HG03432 (cell line): ENCODE results near the gene MTHFSD.
"Not testable (repeated sequence)": the region's sequence is repeated elsewhere in the genome, so short reads cannot be mapped to it uniquely, and the experiment has no call there.

Experiments used
- ATAC-seq: cut with Tn5 transposase; IDR thresholded peaks from one replicate; pipeline ENCODE4 v1.9.1; 2021; ENCODE audit warnings: mild to moderate bottlenecking, moderate library complexity; ENCODE audit not compliant: unreplicated experiment

The MTHFSD gene

GRCh38 chr16:86554917-86555703 lies at the start of gene MTHFSD:
TSS of gene MTHFSD (minus strand) at chr16:86555235. CDS start at chr16:86555184, 51 bp downstream.
- ATAC-seq, result peak; percentile 82

DNA sequence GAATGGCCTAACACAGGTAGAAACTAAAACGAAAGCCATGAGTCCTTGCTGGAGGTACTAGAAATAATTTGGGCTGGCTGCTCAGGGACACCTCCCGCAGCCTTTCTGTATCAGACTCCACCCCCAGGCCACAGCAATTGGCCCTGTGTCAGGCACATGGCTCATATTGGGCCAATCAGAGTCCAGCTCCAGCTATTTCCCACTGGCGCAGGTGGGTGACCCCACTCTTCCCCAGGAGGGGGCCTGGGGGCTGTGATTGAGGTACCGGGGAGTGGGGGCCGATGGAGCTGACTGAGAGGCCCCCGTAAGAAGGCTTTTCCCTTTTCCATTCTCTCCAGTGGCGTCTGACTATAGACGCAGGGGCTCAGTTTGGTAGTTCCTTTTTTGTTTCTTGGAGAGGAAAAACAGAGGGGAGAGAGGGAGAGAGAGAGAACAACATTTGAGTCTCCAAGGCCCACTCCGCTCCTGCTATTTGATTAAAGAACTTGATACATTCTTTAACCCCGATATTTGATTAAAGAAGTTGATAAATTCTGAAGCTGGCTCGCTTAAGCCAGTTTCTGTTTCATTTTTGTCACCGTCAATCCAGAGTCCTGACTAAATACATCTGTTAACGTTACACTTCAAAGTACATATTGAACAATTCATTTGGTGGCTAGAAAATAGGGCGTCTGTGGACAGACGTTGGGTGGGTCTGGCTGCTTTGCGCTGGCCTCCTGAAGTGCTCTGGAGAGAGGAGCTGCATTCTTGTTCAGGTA lies 49.6 kb upstream of the MTHFSD start:
- ATAC-seq, result no peak

DNA sequence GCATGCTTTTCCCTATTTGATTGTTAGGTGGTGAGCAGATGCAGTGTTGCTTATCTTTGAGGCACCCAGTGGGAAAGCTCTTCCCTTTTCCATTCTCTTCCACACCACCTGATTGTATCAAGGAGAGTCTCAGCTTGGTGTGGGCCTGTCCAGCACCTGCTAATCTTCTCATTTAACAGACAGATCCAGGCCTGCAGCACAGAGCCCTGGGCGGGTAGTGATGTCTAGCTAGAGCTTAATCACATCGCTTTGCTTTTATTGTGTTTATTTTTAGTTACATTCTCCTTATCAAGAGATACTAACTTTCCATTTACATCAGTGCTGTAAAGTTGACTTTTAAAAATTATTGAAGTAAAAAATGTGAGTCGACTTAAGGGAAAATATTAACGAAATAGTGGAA lies 47.5 kb upstream of the MTHFSD start:
- ATAC-seq, result no peak

DNA sequence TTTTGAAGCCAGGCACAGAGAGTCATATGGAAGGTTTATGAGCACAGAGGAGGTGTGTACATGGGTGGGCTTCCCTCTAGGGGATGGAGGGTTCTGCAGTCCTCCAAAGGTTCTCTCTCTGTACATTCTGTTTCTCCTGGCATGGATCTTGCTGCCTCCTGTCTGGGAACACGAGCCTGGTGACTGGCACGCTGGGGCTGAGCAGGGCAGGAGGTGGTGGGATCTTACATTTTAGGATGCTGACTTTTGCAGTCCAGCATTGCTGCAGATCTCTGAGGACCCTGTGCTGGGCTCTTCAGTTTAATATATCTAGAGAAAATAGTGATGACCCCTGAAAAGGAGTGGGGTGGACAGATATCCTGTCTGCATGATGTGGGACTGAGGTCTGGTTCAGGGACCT lies 46.3 kb upstream of the MTHFSD start:
- no peak for ATAC-seq

- no peak for ATAC-seq
Measured at GRCh38 chr16:86598607-86599565, 43.9 kb upstream of the MTHFSD start.

DNA sequence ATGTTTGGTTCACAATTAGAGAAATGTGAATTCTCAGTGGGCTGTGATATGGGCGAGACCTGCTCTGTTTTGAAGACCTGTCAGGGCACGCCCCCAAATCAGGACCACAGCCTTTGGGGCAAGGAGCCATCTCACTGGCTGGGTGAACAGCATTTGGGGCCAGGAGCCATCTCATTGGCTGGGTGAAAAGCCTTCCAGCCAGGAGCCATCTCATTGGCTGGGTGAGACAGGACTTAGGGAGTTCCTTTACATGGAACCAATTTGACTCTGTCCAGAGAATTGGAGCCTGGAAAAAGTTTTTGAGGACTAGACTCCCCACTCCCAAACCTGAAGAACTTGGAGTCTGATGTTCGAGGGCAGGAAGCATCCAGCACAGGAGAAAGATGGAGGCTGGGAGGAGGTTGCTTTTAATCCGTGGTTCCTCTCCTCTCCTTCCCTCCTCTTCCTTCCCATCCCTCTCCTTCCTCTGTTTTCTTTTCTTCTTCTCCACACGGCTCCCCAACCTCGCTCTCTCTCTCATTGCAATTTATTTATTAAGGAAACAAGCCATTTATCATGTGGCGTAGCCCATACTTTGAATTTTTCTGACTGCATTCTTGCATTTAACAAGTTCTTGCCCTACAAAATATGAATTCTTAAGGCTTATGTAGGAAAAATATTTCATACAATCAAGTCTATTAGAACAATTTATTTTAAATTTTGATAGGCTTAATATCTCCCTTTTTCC lies 43.0 kb upstream of the MTHFSD start:
- ATAC-seq, result no peak

GRCh38 chr16:86597126-86597879 lies 42.3 kb upstream of the MTHFSD start:
- no peak for ATAC-seq

- ATAC-seq, result no peak
Measured at GRCh38 chr16:86595983-86596605, 41.1 kb upstream of the MTHFSD start.

- no peak for ATAC-seq
Measured at GRCh38 chr16:86594721-86595120, 39.7 kb upstream of the MTHFSD start.

DNA sequence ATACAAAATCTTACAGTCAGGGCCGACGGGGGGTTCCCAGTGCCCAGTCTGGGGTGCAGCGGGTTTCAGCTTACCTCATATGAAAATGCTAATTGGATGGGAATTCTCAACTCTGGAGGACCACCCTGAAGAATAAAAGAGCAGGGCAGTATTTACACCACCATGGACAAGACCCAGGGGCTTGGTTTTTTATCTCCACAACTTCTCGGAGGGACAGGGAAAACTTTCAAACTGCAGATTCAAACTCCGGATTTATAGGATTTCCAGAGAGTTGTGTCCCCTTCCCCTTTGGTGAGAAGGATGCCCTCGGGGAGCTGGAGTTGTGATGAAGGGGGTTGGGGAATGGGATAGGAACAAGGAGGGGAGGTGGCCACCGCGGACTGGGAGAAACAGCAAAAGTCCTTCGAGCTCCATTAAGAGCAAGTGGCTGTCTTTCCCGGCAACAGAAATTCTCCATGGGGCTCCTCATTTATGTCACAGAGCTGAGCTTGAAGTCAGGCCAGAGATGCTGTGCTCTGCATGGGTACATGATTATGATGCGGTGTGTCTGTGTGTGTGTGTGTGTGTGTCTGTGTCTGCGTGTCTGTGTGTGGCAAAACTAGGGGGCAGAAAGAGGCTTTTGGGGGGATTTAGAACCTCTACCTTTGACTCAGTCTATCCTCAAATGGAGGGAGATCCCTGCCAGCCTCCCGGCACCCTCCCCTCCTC lies 39.0 kb upstream of the MTHFSD start:
- ATAC-seq, result no peak

GRCh38 chr16:86591270-86591669 lies 36.2 kb upstream of the MTHFSD start:
- ATAC-seq, result no peak

DNA sequence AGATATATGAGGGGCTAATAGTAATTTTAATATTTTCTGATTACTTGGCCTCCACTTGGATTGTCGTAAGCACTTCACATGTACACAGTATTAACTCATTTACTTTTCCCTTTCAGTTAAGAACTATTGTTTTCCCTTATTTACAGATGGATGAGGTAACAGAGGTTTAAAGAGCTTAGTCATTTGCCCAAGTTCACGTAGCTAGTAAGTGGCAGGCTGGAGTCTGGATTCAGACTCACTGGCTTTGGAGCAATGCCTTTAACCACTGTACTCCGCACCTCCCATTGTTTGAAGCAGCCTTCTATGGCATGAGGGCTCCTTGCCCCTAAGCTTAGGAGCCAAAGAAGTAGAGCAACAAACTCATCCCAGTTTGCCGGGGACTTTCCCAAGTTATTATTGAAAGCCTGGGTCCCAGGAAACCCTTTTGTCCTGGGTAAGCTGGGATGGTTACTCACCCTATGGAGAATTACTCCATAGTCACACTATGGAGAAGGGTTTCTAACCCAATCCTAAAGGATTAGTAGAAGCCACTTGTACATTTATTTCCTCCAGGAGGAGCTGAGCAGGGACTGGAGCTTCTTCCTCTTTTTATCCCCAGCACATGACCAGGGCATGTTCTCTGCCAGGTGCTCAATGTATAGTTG lies 35.6 kb upstream of the MTHFSD start:
- no peak for ATAC-seq

DNA sequence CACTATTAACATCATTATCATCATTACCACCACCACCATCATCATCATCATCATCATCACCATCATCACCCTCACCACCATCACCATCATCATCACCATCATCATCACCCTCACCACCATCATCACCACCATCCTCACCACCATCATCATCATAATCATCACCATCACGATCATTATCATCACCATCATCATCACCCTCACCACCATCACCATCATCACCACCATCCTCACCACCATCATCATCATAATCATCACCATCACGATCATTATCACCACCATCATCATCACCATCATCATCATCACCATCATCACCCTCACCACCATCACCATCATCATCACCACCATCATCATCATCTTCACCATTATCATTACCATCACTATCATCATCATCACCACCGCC lies 32.9 kb upstream of the MTHFSD start:
- ATAC-seq, result not testable (repeated sequence)

DNA sequence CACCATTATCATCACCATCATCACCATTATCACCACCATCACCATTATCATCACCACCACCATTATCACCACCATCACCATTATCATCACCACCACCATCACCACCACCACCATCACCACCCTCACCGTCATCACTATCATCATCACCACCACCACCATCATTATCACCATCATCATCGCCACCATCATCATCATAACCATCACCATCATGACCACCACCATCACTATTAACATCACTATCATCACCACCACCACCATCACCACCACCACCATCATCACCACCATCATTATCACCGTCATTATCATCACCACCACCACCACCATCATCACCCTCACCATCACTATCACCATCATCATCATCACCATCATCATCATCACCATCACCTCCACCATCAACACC lies 32.5 kb upstream of the MTHFSD start:
- ATAC-seq, result no peak

DNA sequence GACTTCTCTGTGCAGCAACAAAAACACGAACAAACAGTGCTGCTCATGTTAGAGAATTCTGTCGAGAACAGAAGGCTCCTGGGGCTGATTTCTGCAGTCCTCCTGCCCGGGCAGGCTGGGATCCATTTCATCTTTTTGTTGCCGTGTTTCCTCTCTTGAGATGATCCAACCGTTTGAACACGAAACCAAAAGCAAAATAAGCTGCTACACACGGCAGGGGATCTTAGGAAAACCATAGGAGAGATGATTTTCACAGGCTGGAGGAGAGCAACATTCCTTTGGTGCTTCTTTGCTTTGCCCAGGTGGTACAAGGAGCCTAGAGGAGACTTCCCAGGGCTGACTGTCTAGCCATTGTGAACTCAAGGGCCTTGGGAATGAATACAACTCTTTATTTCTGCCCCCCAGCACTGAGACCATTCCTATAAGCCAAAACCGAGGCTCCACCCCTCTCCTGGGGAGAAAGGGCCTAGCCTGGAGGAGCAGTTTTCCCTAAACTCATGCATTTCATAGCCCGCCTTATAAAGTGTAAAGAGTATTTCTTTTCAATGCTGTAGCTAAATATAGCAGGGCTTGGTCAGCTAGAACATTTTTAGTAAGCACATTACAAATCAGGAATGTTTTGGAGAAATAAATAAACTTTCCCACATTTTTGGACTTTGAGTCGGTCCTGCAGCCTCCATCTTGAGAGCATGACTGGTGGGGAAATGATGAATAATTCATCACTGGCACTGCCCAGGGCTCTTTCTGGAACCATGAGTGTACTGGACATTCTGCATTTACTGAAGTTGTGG lies 31.0 kb upstream of the MTHFSD start:
- ATAC-seq, result no peak

GRCh38 chr16:86584726-86585721 lies 30.0 kb upstream of the MTHFSD start:
- no peak for ATAC-seq
